H1 (cell line): ENCODE results near the gene RBM19. TPM values are rescaled to one million over a fixed set of nuclear protein-coding genes. Genes with fewer than 3 reads are reported as not detected.

ENCODE experiments used
- BACH1 ChIP-seq: IDR thresholded peaks from 2 replicates; pipeline ENCODE4 v1.6.1; 2012; ENCODE audit warnings: low read length, improper control_type of control experiment
- CBX8 ChIP-seq: fragments of 300-800, 300-1000 bp; sonication (generic); IDR thresholded peaks from 2 replicates; pipeline ENCODE4 v1.7.1; 2016; ENCODE audit warnings: low read depth, low read length, borderline replicate concordance
- CEBPB ChIP-seq: IDR thresholded peaks from 2 replicates; pipeline ENCODE4 v1.6.1; 2012; ENCODE audit warnings: low read depth, low read length
- GABPA ChIP-seq: IDR thresholded peaks from 2 replicates; pipeline ENCODE4 v1.6.1; 2011; ENCODE audit warnings: mild to moderate bottlenecking, low read length, moderate library complexity, borderline replicate concordance; ENCODE audit not compliant: insufficient read depth
- MAFK ChIP-seq: IDR thresholded peaks from 2 replicates; pipeline ENCODE4 v1.6.1; 2012; ENCODE audit warnings: low read depth, mild to moderate bottlenecking, improper control_type of control experiment, low read length
- PHF8 ChIP-seq: fragments of 200-600 bp; sonication (generic); conservative IDR thresholded peaks from 2 replicates; pipeline ENCODE4 v1.7.1; 2012; ENCODE audit warnings: low read depth, mild to moderate bottlenecking, inconsistent platforms, low read length, moderate library complexity
- SP1 ChIP-seq: IDR thresholded peaks from 2 replicates; pipeline ENCODE4 v1.6.1; 2011; ENCODE audit warnings: low read depth, low read length
- polyA plus RNA-seq, 7 experiments: library from polyadenylated mRNA; depleted of rRNA in 3 of 7; stranded (reverse) in 5 of 7; unstranded in 2 of 7; fragments of >200 nt in 5 of 7; fragments of 200-250 nt in 2 of 7; gene quantifications; 1 replicate in 5 of 7; 2 replicates in 1 of 7; 4 replicates in 1 of 7; pipeline versions ENCODE4 v1.2.1 to v1.2.3, GENCODE V29; 2011 to 2013; ENCODE audit warnings: missing spikeins in 2 of 7, mixed read lengths in 2 of 7
- total RNA-seq: library from RNA; stranded (reverse); fragmentation: NEBNext Ultra II Directional; extraction: Animal tissue kit (Norgen Biotek cat#: 25700); gene quantifications from 2 replicates; pipeline ENCODE4 v1.2.1, GENCODE V29; 2021
- TF ChIP-seq, protein P1 (sequence below): IDR thresholded peaks from 2 replicates; pipeline ENCODE4 v1.6.1; 2012; ENCODE audit warnings: inconsistent platforms
- TF ChIP-seq, protein P2 (sequence below), 3 experiments: IDR thresholded peaks; 1 replicate in 2 of 3; 2 replicates in 1 of 3; pipeline versions ENCODE4 v1.5.1 to v1.6.1; 2011; ENCODE audit warnings: low read length in 3 of 3, mild to moderate bottlenecking in 3 of 3, inconsistent platforms in 2 of 3, low read depth in 1 of 3, moderate library complexity in 1 of 3; ENCODE audit not compliant: insufficient read depth in 1 of 3; ENCODE audit errors: control extremely low read depth in 1 of 3
- TF ChIP-seq, protein P3 (sequence below): IDR thresholded peaks from 2 replicates; pipeline ENCODE4 v1.6.1; 2012; ENCODE audit warnings: inconsistent platforms

Gene RBM19
- total and polyA plus RNA-seq, 2 of the 8 experiments (the other 6 are each of a cell fraction or from before 2014, with no cell fraction given) = 23.4 to 61.9 TPM

DNA sequence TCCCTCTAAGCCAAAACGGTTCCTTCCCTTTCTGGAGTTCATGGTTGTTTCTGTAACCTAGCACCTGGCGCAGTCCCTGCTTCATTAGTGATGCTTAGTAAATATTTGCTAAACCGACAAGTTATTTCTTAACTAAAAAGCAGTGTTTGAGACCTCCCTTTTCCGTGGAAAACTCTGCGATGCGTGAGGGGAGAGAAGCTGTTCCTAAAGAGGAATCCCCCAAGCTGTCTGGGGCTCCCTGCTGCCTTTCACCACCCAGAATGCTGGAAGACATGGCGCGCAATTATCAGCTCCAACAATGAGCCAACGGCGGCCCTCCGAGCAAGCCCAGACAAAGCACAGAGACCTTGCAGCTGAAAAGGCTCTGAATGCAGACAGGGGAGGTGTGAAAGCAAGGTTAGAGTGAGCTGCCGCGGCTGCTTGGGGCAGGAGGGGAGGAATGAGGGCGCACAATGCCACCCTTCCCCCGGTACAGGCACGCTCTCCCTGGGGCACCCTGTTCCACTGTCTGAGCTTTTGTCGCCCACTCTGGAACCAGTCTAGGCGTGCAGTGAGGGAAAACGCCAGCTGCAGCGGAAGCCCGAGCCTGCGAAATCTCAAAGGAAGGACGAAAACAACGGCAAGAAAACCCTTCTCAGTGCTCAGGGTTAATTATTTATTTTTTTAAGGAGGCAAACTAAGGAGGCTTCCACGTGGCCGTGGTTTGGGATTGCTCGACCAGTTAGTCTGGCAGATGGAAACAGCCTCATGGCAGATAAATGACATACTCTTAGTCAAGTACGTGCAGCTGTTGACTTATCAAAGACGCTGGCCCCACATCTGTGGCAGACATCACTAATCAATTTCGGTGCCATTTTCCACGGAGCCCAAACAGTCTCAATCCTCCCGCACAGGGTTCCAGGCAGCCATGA is 66.3 kb downstream of the RBM19 start (continued):
- TF ChIP-seq, protein P1, sequence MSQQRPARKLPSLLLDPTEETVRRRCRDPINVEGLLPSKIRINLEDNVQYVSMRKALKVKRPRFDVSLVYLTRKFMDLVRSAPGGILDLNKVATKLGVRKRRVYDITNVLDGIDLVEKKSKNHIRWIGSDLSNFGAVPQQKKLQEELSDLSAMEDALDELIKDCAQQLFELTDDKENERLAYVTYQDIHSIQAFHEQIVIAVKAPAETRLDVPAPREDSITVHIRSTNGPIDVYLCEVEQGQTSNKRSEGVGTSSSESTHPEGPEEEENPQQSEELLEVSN = peak; percentile 47; the same call in 1 of the 2 replicates
- TF ChIP-seq, protein P2, sequence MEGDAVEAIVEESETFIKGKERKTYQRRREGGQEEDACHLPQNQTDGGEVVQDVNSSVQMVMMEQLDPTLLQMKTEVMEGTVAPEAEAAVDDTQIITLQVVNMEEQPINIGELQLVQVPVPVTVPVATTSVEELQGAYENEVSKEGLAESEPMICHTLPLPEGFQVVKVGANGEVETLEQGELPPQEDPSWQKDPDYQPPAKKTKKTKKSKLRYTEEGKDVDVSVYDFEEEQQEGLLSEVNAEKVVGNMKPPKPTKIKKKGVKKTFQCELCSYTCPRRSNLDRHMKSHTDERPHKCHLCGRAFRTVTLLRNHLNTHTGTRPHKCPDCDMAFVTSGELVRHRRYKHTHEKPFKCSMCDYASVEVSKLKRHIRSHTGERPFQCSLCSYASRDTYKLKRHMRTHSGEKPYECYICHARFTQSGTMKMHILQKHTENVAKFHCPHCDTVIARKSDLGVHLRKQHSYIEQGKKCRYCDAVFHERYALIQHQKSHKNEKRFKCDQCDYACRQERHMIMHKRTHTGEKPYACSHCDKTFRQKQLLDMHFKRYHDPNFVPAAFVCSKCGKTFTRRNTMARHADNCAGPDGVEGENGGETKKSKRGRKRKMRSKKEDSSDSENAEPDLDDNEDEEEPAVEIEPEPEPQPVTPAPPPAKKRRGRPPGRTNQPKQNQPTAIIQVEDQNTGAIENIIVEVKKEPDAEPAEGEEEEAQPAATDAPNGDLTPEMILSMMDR (IDR thresholded peaks at IDR 0.05; ENCODE audit: control extremely low read depth in 1 of 3, insufficient read depth in 1 of 3, low read depth in 1 of 3, low read length in 3 of 3) = no peak
- TF ChIP-seq, protein P3, sequence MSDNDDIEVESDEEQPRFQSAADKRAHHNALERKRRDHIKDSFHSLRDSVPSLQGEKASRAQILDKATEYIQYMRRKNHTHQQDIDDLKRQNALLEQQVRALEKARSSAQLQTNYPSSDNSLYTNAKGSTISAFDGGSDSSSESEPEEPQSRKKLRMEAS = peak; percentile 37; the same call in 1 of the 2 replicates
- TF ChIP-seq SP1 = no peak
- TF ChIP-seq CBX8 = no peak
- no peak for TF ChIP-seq BACH1
- no peak for TF ChIP-seq GABPA
- TF ChIP-seq CEBPB = no peak
- TF ChIP-seq PHF8 = no peak
- TF ChIP-seq MAFK = no peak
